ENCODE data around the gene CLDN3.
"Not testable (repeated sequence)": the region's sequence is repeated elsewhere in the genome, so short reads cannot be mapped to it uniquely, and the experiment has no call there.

CLDN3 gene, protein sequence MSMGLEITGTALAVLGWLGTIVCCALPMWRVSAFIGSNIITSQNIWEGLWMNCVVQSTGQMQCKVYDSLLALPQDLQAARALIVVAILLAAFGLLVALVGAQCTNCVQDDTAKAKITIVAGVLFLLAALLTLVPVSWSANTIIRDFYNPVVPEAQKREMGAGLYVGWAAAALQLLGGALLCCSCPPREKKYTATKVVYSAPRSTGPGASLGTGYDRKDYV

DNA sequence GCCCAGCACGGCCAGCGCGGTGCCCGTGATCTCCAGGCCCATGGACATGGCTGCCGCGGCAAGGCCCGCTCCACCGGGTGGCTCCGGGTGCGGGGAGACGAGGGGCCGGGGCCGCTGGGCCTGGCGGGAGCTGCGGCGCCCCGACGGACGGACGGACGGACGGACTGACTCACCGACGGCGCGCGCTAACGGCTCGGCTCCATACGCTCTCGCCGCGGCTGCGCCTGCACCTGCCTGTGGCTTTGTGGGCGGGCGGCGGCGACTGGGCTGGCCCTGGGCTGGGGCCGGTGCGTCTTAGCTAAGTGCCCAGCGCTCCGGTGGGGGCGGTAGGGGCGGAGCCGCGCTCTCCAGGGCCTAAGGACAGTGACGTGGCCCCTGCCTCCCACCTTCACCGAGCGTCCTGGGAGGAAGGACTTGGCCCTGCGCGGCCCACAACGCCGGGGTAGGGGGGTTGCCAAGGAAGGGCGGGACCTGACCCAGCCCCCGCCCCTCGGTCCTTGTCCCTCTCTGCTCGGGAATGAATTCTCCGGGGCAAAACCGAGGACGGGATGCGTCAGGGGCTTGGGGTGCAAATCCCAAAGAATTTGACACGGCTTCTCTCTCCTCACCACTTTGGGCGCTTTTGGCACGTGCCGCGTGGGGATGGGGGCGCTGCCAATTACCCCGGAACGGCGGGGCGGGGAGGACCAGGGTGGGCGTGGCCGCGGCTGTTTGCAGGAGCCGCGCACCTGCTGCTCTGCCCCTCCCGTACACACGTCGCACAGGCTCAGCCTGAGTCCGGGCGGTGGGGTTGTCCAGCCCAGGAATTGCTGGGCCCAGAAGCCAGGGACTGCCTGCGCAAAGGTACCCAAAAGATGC is at the start of gene CLDN3:
TSS of gene CLDN3 (minus strand) at position 269 of the 858 bp plus-strand sequence. CDS start at position 48, 221 bp downstream.
- DNase-seq = no peak

DNA sequence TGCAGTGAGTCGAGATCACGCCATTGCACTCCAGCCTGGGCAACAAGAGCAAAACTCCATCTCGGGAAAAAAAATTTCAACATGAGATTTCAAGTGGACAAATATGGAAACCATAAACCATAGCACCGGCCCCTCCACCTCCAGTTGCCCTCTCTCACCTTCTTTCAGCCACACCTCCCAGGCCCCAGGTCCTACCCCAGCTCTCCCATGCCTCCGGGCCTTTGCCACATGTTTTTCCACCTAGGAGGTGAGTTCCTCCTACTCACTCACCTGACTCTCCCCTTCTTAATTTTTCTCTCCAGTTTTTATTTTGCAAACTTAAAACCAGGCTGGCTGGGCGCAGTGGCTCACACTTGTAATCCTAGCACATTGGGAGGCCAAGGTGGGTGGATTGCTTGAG is 47.1 kb upstream of the CLDN3 start:
- DNase-seq = no peak

DNA sequence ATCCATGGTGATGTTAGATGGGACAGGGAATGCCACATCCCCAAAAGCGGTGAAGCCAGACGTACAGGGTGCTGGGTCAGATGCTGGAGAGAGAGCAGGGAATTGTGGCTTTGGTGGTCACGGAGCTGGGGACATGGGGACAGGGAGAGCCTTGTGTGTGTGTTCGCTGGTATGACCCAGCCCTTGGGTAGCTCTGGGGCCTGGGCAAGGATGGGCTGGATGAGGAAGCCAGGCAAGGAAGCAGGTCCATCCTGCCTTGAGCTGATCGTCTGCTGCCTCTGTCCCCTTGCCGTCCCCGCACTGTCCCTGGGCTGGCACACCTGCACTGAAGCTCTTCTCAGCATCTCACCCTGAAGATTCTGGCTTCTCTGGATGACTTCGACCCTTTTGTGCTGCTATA is 45.4 kb upstream of the CLDN3 start:
- no peak for DNase-seq

- no peak for DNase-seq
Observed at GRCh38 chr7:73812996-73813395, 42.9 kb upstream of the CLDN3 start.

DNA sequence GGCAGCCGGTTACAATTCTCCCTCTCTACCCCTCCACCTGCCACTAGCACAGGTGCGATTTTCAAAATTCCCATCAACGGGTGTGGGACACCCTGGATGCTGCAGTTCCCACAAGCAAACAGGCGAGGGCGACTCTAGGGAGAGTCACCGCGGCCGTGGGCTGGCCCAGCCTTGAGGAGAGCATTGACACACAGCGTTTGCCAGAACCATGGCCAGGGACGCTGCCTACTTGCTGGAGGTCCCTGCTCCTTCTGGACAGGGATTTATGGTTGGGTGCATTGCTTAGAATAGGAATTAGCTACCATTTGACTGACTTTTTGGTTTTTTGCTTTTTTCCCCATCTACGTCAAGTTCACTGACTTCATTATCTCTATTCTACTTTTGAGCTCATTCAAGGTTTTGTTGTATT is 41.7 kb upstream of the CLDN3 start:
- DNase-seq = peak; percentile 76

DNA sequence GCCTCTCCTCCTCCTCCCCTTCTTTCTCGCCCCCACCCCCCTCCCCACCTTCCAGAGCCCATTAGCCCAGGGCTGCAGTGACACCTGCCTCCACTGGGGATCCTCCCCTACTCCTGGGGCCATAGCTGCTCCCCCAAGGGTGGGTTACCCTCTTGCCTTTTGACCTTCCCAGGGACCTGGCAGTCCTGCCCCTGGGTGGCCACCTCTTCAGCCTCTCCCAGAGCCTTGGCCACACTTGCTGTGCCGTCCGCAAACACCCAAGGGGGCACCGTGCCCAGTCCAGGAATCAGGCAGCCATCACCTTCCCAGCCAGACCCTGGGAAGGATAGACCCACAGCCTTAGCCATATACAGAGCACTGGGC is 40.9 kb upstream of the CLDN3 start:
- DNase-seq = no peak

DNA sequence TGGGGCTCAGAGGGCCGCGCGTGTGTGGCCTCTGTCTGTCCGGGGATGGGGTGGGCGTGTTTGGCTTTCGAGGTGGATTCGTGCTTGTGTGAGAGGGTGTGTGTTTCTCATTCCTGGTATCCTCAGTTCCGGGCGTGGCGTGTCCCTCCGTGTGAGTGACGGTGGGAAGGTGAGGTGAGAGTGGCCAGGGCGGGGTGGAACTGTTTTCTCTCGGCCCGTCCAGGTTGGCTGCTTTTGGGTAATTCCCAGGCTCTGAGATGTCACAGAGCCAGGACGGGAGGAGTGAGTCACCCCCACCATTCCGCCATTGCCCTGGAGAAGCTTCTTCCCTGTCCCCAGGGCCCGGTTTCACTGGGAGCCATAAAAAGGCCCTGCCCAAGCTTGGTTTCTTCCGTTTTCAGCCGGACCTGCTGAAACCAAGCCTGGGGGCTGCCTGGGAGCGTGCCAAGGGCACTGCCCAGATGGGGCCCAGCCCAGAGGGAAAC is 39.4 kb upstream of the CLDN3 start:
- no peak for DNase-seq

- no peak for DNase-seq
Observed at GRCh38 chr7:73802459-73802858, 32.4 kb upstream of the CLDN3 start.

- no peak for DNase-seq
Observed at GRCh38 chr7:73801577-73801976, 31.5 kb upstream of the CLDN3 start.

DNA sequence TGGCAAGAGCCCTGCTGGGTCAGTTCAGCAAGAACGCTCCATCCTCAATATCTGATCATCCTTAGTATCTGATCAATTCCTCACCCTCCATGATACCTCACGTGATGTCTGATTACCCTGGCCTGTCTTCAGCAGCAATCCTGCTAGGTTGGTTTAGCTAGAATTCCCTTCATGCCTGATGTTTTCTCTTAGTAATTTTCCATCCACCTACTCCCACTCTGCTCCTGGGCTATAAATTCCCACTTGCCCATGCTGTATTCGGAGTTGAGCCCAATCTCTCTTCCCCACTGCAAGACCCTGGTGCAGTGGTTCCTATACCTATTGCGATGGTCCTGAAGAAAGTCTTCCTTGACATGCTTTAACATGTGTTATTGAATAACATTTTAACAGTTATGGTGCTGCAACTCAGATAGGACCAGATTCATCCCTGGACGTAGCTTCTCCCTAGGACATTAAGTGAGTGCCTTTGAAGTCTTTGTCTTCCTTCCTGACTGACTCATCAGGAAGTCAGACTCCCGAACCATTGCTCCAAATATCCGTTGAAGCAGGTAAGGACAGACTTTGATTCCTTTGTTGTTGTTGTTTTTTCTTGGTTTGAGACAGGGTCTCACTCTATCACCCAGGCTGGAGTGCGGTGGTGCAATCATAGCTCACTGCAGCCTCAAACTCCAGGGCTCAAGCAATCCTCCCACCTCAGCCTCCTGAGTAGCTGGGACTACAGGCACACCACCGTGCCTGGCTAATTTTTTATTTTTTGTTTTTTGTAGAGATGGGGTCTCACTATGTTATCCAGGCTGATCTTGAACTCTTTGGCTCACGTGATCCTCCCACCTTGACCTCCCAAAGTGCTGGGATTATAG is 29.4 kb upstream of the CLDN3 start:
- DNase-seq = no peak

DNA sequence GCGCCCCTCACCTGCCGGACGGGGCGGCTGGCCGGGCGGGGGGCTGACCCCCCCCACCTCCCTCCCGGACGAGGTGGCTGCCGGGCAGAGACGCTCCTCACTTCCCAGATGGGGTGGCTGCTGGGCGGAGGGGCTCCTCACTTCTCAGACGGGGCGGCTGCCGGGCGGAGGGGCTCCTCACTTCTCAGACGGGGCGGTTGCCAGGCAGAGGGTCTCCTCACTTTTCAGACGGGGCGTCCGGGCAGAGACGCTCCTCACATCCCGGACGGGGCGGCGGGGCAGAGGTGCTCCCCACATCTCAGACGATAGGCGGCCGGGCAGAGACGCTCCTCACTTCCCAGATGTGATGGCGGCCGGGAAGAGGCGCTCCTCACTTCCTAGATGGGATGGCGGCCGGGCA is 27.1 kb upstream of the CLDN3 start:
- DNase-seq = not testable (repeated sequence)

DNA sequence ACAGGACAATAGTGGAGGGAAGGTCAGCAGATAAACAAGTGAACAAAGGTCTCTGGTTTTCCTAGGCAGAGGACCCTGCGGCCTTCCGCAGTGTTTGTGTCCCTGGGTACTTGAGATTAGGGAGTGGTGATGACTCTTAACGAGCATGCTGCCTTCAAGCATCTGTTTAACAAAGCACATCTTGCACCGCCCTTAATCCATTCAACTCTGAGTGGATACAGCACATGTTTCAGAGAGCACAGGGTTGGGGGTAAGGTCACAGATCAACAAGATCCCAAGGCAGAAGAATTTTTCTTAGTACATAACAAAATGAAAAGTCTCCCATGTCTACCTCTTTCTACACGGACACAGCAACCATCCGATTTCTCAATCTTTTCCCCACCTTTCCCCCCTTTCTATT is 26.6 kb upstream of the CLDN3 start:
- DNase-seq = not testable (repeated sequence)

- DNase-seq = not testable (repeated sequence)
Observed at GRCh38 chr7:73795188-73795587, 25.1 kb upstream of the CLDN3 start.

GRCh38 chr7:73791170-73791690 is 21.2 kb upstream of the CLDN3 start:
- DNase-seq = not testable (repeated sequence)

DNA sequence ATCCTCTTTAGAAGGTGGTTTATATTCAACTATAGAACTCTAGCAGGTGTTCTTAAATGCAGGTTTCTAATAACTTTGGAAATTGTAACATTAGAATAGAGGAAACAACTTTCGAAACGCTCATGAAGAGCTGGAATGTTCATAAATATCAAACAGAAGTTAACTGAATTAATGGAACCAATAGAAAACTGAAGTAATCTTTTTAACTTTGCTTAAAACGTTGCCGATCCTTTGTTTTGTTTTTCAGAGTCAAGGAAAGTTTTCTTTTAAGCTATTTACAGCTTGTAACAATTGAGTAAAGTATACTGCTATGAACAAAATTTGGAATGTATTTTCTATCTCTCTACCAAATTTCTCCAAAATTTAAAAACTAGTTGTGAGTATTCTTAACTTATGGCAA is 19.0 kb upstream of the CLDN3 start:
- no peak for DNase-seq

- not testable (repeated sequence) for DNase-seq
Observed at GRCh38 chr7:73787786-73788048, 17.6 kb upstream of the CLDN3 start.

DNA sequence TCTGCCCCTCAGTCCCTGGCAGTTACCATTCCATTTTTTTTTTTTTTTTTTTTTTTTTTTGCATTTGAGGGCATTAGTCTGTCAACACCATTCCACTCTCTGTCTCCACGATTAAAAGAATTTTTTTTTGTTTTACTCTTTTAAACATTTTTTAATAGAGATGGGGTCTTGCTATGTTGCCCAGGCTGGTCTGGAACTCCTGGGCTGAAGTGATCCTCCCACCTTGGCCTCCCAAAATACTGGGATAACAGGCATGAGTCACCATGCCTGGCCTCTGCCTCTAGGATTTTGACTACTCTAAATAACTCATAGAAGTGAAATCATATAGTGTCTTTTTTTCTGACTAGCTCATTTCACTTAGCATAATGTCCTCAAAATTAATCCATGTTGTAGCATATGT is 16.5 kb upstream of the CLDN3 start:
- DNase-seq = no peak

GRCh38 chr7:73779517-73779916 is 9.4 kb upstream of the CLDN3 start:
- DNase-seq = no peak

DNA sequence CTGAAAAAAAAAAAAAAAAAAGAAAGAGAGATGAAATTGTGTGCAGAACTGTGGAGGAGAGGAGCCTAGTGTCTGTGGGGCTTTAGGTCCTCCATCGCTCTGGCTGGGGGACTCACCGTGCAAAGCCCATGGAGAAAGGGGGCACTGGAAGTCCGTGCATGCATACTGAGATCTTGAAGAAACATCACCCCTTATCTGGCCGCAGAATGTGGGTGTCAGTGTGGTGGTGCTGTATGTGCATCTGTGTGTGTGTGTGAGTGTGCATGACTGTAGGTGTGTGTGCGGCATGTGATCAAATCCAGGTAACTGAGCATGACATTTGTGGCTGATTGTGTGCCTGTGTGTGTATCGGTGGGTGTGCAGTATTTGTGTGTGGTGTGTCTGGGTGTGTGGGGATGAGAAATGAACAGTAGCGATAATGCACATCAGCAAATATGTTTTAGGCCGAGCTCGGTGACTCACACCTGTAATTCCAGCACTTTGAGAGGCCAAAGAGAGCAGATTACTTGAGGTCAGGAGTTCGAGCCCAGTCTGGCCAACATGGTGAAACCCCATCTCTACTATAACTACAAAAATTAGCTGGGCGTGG is 8.8 kb upstream of the CLDN3 start:
- DNase-seq = no peak

- peak; percentile 65 for DNase-seq
Observed at GRCh38 chr7:73774923-73775322, 4.9 kb upstream of the CLDN3 start.

- DNase-seq = no peak
Observed at GRCh38 chr7:73773700-73774517, 3.8 kb upstream of the CLDN3 start.

All from hematopoietic multipotent progenitor cell treated with erythropoietin and hydrocortisone succinate and interleukin-3 and kit ligand, for 4 days (in vitro differentiated cells).